Measurements from ENCODE around the gene DNAL4. TPM values are rescaled to one million over a fixed set of nuclear protein-coding genes. Genes with fewer than 3 reads are reported as not detected.

Gene DNAL4
- total RNA-seq, 1 experiment from 2014 or later, result 6.9 TPM

- peak; percentile 34 for DNase-seq (ENCODE audit: low read depth)
Observed at GRCh38 chr22:38788021-38788816, 5.7 kb downstream of the DNAL4 start.

- DNase-seq (ENCODE audit: low read depth), result no peak
Observed at GRCh38 chr22:38786631-38787030, 7.3 kb downstream of the DNAL4 start.

GRCh38 chr22:38784856-38785255 lies 9.1 kb downstream of the DNAL4 start:
- no peak for DNase-seq (ENCODE audit: low read depth)

- DNase-seq (ENCODE audit: low read depth), result no peak
Observed at GRCh38 chr22:38784035-38784434, 9.9 kb downstream of the DNAL4 start.

GRCh38 chr22:38783095-38783615 lies 10.8 kb downstream of the DNAL4 start:
- no peak for DNase-seq (ENCODE audit: low read depth)

- DNase-seq (ENCODE audit: low read depth), result peak; percentile 46
Observed at GRCh38 chr22:38782402-38783094, 11.4 kb downstream of the DNAL4 start.

- no peak for DNase-seq (ENCODE audit: low read depth)
Observed at GRCh38 chr22:38781033-38781432, 12.9 kb downstream of the DNAL4 start.

GRCh38 chr22:38777087-38777671 lies 16.8 kb downstream of the DNAL4 start:
- DNase-seq (ENCODE audit: low read depth), result no peak

GRCh38 chr22:38776086-38776485 lies 17.9 kb downstream of the DNAL4 start:
- no peak for DNase-seq (ENCODE audit: low read depth)

- DNase-seq (ENCODE audit: low read depth), result no peak
Observed at GRCh38 chr22:38775656-38776055, 18.3 kb downstream of the DNAL4 start.

- no peak for DNase-seq (ENCODE audit: low read depth)
Observed at GRCh38 chr22:38774496-38775166, 19.3 kb downstream of the DNAL4 start.

- no peak for DNase-seq (ENCODE audit: low read depth)
Observed at GRCh38 chr22:38773363-38773946, 20.5 kb downstream of the DNAL4 start.

GRCh38 chr22:38772623-38772873 lies 21.4 kb downstream of the DNAL4 start:
- DNase-seq (ENCODE audit: low read depth), result no peak

- no peak for DNase-seq (ENCODE audit: low read depth)
Observed at GRCh38 chr22:38770257-38770949, 23.5 kb downstream of the DNAL4 start.

GRCh38 chr22:38768036-38768435 lies 25.9 kb downstream of the DNAL4 start:
- DNase-seq (ENCODE audit: low read depth), result no peak

- no peak for DNase-seq (ENCODE audit: low read depth)
Observed at GRCh38 chr22:38767313-38767712, 26.6 kb downstream of the DNAL4 start.

GRCh38 chr22:38766076-38766777 lies 27.7 kb downstream of the DNAL4 start:
- DNase-seq (ENCODE audit: low read depth), result peak; percentile 62

- DNase-seq (ENCODE audit: low read depth), result no peak
Observed at GRCh38 chr22:38762551-38762983, 31.4 kb downstream of the DNAL4 start.

GRCh38 chr22:38761202-38762162 lies 32.5 kb downstream of the DNAL4 start:
- peak; percentile 59 for DNase-seq (ENCODE audit: low read depth)

Data from HT1080 (cell line).